ENCODE measurements around the gene PCSK6.

Gene PCSK6

DNA sequence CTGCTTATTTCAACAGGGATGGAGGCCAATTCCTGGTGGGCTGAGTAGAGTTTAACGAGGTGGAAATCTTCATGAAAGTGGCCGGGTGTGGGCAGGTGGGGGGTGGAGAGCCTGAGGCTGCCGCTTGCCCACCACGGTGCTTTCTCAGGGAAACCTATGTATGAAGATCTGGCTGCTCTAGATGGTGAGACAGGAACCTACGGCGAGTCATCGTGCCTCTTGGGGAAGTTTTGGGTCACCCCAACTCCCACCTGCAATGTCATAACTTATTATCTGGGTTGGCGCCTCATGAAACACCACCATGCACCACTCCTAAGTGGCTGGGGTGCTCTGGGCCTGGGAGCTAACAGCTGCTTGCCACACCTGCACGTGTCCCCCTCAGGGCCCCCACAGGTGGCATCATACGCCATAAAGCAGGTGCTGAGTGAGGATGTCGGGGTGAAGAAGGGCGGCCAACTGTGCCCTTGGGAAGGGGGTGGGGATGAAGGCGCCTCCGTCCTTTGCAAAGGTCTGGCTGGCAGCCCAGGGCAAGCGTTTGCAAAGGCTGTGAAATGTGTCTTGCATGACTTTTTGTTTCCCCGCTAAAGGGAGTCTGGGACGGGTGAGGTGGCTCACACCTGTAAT lies 166.5 kb downstream of the PCSK6 start:
- DNase-seq: no peak

DNA sequence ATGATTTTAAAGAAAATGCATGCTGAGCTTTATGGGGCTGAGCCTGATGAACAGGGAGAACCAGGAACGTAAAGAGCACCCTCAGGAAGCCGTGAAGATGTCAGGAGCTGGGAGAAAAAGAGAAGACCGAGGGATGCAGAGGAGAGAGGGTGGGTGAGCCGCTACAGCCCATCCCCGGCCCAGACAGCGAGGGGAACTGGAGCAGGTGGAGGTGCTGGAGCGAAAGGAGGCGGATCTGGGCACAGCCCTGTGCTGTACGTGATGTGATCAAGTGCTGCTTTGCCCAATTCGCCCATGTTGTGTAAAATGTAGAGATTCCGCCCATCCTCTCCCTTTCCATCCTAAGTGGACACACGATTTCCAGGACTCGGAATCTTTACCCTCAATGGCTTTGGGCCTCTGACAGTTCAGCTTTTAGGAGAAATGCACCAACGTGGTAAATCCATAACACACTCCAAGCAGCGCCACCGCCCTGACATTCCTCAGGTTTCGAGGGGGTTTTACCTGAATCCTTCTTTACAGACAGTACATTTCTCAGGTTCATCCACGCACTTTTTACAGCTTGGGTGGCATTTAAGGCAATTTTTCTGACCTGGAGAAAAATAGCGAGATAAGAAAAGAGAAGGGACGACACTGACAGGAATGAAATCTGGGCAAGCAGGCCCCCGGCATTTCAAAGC lies 167.4 kb downstream of the PCSK6 start:
- no peak for DNase-seq

DNA sequence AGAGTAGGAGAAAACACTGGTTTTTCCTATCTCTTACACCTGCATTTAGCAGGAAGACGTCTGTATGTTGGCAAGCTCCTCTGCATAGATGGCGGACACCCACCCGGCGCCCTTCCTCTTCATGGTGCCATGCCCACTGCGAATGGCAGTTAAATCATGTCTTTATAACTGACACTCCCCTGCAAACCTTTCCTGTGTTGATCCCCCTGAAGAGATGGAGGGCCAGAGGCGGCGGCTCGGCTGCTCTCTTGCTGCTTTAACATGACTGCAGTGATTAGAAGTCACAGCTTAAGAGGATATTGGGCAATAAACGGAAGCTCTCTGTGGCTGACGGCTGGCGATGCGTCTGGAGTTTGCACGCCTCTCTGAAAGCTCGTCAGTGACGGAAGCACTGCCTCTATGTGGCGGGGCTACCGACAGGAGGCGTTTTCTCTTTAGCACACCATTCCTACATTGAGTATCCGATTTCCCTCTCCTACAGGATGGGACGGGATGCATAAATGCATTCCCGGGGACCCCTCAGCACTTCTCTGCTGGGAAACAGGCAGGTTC lies 168.9 kb downstream of the PCSK6 start:
- DNase-seq: no peak

DNA sequence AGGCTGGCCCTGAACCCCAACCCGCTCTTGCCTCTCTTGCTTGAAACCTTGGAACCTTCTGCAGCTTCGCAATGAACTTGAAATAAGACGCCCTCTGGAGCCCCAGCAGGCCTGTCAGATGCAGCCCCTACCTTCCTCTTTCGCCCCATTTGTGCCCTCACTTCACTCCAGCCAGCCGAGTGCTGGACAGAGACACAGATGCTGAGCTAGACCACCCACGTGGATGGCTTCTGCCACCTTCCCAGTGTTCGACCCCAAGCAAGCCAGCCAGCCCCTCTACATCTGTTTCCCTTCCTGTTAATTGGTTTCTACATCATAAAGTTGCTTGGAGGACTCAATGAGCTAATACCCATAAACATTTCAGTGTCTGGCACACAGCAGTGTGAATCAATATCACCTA lies 170.7 kb downstream of the PCSK6 start:
- no peak for DNase-seq

DNA sequence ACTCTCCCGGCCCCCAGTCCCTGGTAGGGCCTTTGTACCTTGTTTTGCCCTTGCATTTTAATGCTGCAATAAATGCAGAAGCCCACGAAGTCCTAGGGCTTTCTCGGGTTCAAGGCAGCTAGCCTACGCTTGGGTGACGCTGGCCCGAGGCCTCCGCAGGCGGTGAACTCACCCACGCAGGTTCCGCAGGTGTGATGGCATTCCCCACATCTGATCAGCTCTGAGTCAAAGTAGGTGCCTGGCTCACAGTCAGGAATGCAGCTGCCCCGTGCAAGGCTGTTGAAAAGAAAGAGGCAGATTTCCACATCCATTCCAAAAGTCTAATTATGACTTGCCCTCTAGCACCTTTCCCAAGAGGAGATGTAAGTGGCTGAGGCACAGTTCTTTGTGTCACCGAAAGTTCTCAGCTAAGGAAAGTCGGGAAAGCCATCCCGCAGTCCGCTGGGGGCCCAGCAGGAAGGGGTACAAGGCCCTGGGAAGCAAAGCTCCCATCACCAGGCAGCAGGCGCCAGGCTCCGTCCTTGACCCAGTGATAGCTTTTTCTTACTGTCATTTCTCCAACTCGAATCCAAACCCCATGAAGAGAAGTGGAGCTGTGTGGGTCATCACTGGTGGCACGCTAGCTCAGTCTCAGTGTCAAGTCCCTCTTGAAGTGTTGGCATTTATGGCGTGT lies 171.2 kb downstream of the PCSK6 start:
- no peak for DNase-seq

DNA sequence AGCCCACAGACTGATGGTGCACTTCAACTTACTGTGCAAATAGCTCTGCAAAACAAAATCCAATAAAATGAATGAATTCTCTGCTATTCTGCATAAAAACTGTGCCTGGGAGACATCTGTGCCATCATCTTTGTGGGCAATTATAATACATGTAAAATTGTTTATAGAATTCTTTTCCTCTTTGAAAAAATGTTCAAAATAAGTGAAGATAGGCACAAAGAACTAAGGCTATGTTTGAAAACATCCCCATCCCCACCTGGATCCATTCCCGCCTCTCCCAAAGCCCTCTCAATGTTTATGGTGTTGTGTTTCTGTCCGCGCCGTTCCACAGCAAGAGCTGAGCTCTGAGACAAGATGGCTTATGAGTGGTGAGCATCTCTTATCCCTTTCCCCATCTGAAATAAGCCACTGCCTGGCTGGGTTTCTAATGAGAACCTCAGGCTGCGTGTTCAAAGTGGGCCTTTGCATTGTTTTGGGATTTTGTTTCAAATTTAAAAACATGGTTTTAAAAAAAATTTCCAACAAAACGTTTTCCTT lies 172.1 kb downstream of the PCSK6 start:
- no peak for DNase-seq

DNA sequence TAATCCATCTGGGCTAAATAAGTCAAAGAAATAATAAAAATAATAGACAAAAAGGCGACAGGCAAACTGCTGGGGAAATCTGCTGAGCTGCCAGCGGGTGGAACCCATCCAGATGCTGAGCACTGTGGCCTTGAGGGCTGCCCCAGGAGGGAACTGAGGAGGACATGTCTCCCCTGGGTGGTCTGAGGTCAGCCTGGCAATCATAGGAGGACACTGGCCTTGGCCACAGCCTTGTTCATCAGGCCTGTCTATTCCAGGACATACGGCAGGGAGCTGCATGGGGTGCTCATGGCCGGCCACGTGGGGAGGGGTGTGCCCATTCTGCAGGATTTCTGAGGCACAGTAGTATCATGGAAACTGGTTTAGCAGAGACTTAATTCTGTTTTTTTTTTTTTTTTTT lies 173.0 kb downstream of the PCSK6 start:
- DNase-seq: no peak

DNA sequence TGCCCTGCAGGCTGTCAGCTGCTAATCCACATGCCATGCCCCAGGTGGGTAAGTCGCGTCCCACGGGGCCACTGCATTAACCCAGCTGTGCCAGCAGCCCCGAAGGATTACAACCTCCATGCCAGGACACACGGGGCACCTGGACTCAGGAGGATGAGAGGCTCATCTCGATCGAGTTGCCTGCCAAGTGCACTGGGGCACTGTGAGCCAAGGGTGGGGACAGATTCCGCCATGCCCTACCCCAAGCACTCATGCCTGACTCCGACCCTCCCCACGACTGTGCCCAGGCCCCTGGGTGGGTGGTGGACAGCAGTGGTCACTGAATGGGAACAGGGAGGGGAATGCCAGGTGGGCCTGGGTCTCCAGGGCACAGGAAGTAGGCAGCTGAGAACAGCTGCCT lies 173.8 kb downstream of the PCSK6 start:
- DNase-seq: no peak

DNA sequence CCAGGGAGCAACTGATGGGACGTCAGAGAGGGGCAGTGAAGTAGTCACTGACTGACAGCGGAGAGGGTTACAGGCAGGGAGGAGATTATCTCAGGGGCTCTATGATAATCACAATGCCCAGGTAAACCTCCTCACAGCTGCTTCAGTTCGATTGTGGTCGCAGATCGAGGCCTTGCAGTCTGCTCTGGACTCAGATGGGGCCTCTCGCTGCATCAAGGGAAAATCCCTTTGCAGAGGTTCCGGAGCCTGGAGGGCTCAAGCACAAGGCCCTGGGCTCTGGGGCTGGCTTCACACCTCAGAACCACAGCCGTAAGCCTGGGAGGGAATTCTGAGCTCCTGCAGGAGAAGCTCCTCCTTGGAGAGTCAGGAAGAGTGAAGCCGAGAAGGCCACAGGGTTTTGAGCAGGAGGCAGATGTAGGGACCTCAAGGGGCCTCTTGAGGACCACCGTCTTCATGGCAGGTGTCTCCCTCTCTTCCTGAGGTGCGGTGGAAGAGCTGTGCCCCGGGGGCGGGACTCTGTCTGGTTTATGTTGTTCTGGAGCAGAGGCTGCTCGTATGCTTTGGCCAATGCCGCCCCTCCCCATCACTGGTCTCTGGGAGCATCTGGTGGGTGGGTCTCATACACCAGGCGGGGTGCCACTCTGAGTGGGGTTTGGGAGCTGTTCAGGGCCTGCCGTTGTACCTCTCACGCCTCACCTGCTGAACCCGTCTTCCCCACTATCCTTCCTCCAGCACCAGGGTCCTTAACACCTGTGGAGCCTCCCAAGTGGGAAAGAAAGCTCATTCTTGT lies 175.0 kb downstream of the PCSK6 start:
- DNase-seq: no peak

DNA sequence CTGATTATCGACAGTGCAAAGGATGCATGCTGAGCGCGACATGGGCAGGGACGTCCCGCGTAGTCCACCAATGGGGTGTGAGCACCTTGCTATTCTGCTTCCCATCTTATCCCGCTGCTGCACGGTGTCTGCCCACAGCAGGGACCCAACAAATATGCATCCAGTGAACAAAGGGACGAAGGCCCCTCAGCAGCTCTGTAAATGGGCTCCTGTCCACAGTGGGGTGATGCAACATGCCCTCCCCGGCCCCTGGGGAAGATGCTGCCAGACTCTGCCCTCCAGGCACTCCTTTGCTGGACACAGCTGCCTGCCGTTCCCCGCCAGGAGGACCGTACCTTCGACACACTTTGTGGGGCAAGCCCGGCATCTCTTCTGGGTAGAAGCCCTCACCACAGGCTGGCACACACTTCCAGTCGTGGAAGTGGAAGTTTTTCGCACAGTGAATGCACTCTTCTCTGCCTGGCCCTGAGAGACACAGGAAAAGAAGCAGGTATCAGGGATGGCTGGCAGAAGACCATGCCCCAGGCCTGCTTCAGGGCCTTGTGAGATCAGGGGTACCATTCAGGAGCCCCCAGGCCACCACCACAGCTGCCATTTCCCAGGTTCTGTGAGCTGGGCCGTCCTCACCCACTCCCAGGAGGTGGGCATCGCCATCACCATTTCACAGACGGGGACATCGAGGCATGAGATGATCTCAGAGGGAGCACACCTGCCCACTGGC lies 176.3 kb downstream of the PCSK6 start:
- no peak for DNase-seq

DNA sequence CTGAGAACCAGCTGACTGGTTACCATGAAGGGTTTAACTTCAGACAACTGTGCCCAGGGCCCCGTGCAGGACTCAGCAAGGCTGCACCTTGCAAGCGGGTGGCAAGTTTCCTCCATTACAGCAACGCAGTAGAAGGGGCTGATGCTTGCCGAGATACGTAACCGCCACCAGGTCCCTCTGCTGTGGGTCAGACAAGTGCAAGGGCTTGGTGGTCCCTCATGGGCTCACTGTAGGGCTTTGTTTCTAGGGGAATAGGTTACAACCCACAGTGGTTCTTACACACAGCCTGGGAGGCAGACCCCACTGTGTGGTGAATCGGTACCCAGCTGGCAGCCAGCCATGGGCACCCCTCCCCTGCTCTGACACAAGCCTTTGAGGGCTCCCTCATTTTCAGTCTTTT lies 179.0 kb downstream of the PCSK6 start:
- DNase-seq: no peak

DNA sequence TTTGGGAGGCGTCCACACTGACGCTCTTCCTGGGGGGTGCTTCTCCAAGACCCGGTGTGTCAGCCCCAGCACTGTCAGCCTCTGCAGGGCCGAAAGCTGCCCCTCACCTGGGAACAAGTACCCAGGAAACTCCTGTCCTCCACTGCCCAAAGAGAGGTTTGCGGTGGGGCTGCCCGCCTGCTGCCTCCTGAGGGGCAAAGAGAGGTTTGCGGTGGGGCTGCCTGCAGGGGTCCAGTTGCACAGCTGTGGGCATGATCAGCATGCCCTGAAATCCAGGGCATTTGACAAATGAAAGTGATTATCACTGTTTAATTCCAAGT lies 179.4 kb downstream of the PCSK6 start:
- no peak for DNase-seq

DNA sequence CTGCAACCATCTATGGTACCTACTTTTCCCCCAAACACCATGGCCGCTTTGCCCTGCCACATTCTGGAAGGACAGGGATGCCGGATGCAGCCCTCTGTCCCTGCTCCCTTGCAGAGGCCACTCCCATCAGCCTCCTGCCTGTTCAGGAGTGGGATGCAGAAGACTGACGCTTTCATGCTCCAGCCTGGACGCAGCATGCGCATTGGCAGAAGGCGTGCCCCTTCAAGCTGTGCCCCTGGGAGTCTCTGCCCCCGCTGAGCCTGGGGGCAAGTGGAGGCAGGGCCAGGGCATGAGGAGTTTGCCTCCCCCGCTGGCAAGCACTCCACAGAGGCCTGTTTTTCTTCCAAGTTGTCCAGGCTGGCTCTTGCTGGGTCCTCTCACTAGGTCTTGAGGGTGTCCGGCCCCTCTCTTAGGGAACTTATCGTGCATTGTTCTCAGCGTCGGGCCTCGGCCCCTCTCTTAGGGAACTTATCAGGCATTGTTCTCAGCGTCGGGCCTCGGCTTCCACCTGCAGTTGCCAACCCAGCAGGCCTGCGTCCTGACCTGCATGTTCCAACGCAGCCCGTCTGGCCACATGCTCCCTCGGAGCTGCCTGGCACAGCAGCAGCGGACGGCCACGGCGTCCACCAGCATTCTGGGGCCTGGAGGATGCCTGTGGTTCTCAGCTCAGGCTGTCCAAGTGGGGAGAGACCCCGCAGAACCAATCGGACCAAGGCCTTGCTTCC lies 179.9 kb downstream of the PCSK6 start:
- no peak for DNase-seq

DNA sequence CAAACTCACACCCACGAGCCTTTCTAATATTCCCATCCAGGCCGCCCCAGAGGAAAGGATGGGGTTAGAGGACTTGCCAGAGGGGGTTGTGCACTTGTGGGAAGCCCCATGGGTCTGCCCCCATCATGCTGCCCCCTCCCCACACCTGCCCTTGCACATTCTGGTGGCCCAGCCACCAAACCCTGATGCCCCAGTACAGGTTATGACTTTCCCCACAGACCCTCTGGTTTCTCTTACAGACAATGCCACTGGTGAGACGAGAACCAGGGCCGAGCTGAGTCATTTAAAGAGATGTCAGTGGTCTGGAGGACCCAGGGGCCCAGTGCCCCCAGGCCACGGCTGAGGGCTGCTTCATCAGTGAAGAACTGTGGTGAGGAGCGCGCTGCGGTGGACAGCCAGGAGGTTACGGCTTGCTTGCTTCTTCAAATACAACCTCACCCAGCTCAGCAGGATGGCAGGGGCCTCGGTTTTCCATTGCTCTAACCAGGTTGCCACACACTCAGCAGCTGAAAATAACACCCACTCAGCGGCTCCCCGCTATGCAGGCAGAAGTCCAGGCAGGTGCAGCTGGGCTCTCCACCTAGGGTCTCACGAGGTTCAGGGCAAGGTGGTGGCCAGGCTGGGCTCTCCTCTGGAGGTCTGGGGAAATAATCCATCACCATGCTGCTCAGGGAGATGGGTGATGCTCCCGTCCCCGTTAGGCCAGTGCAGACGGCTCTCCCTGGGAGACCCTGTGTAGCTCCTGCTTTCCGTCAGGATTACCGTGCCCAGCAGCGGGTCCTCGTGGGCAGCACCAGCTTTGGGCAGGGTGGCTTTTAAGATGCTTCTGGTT lies 180.7 kb downstream of the PCSK6 start:
- no peak for DNase-seq

DNA sequence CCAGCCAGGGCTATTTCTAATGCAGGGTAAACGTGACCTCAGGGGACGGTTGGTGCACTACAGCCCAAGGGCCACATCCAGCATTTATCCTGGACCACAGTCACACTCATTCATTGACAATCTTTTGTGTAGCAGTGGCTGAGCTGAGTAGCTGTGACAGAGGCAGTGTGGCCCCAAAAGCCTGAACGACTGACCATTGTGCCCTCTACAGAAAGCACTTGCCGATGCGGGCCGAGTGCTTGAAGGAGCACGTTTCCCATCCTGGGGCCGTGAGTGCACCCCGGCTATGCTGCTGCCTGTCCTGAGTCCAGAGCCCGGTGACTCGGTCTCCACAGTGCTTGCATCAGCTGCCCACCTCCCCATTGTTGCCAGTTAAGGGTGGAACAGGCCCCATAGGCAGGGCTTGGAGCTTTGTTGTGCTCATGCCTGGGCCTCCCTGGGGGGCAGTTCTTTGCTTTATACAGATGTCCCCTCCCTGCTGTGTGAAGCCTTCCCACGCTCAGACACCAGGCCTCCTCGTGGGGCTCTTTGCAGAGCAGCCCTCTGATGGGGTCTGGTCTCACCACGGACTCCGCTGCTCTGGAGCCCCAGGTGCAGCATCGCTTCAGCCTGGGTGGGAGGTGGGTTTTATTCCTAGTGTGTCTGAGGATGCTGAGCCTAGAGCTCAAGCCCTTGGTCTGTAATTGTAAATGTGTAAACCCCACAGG lies 181.5 kb downstream of the PCSK6 start:
- DNase-seq: no peak

DNA sequence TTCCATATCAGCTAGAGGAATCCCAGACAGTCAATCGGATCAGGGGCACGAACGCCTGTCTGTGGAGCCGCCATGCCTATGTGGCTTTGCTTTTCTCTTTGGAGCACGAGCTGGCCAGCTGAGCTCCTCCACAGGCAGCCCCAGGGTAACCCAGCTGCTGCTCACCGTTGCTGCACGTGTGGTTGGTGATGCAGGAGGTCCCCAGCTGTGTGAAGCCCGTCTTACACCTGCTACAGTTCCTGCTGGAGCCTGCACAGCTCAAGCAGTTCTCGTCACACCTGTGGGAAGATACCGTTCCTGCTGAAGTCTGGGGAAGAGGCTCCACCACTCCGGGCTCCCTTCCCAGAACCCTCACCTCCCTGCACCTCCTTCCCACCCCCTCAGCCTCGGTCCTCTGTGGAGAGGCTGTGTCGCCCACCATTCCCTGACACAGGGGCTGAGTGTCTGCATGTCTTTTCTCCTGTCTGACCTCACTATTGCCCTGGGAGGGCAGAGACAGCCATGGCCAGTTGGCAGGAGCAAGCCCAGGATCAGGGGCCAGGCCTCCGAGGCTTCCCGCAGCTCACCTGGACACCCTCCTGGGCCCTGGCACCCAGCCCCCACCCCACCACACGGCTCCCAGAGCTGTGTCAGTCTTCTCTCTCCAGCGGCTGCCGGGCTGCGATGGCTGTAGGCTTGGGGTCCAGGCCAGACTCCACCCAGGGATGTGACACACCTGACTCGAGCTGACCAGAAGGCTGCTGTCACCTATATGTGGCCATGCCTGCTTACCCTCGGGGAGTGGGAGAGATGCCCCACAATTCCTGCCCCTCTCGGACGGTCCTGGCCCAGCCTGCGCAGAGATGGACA lies 182.2 kb downstream of the PCSK6 start:
- no peak for DNase-seq

DNA sequence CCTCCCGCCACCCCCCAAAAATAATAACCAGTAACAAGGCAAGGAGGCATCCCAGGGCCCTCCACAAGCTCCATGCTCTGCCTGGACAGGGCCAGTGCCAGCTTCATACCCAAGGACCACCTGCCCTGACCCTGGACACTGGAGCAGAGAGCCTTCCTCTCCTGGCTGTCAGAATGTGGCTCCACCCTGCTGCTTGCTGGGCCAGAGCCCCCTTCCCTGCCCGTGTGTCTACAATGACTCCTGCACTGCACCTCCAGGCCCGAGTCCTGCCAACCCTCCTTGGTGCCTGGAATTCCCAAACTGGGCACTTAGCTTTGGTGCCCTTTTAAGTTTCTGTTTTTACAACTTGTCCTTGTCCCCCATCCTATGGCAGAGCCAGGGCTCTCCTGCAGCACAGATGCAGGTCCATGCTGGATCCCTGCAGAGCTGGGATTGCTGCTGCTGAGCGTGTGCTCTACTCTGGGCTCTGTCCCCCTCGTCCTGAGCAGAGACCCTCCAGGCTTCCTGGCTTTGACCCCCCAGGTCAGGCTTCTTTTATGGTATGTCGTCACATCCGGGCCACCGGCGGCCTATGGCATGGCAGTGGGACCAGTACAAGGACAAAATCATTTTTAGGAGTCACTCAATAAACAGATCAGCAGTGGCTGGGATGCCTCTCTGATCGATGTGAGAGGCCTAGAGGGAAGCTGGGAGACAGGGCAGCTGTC lies 183.0 kb downstream of the PCSK6 start:
- no peak for DNase-seq

DNA sequence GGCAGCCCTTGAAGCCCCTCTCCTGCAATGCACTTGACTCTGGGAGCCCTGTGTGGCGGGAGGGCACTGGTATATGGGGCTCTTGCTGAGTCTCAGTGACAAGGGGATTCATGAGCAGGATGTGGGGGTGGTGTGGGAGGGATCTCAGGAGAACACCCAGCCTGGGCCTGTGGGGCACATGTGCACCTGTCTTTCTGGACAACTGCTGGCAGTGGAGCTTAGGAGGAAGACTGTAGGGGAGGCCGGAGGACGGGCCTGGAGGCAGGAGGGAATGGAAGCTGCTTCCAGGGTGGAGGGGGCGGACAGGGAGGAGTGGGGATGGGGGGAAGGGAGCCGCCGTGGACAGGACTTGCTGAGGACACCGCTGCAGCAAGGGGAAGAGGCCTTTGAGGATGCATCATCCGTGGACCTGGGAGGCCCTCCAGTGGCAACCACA lies 183.7 kb downstream of the PCSK6 start:
- no peak for DNase-seq

DNA sequence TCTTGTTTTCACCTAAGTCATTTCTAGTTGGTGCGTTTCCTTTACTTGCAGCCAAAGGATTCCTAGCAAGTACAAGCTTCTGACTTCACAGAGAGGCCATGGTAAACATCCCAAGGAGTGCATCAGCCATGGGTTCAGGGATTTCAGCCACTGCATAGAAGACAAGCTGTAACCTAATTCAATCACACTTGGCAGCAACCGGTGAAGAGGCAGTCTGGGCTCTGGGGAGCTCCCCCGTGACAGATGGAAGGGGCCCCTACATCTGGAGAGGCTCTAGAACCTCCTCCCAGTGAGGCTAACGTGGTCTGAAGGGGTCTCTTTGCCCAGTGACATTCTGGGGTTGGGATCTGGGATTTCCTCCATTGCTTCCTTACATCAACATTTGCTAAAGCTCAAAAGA lies 186.1 kb downstream of the PCSK6 start:
- DNase-seq: no peak

Measured in NCI-H1105 treated with DMSO at 0.1 percent for 48 hours (cell line).